ENCODE results near the gene ADCY9. TPM values are rescaled to one million over a fixed set of nuclear protein-coding genes. Genes with fewer than 3 reads are reported as not detected.

Gene ADCY9
- total RNA-seq, 1 experiment from 2014 or later, result 11.5 TPM

DNA sequence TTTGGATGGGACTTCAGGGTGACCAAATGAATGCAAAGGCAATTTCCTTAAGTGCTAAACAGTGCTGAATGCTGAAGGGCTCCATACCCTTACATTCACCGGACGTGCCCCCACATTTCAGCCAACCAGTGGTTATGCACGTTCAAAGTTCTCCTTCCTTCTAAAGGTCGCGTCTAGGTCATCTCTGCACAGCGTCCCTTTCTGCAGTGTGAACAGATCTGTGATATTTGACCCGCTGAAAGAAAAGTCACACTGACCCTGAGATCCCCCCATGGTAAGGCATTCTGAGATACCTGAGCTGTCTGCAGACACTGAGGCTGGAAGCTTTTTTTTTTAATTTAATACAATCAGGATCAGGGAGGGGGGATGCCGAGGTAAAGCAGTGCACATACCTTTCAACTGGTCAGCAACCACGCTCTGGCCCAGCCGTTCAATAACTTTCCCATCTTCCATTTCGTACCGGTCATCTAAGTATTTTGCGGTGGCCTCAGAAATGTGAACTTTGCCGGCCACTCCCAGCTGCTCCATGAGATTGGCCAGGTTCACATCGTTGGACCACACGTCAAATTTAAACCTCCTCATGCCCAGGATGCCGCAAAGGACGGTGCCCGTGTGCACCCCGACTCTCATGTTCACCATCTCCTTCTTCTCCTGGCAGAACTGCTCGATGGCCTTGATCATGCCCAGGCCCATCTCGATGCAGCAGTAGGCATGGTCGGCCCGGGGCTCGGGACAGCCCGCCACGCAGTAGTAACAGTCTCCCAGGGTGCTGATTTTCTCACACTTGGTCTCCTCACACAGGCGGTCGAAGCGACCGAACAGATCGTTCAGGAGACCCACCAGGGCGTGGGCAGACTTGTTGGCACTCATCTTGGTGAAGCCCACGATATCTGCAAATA, 2.6 kb downstream of the ADCY9 start:
- no peak for DNase-seq (ENCODE audit: low spot score)
- ChIA-PET POLR2A (interaction anchor here (2.3 kb wide), 1 partner anchor 140 kb away, joined by 9 read pairs; no protein-coding TSS in a partner anchor), CTCF (interaction anchor here (1.1 to 3.3 kb wide), 3 partner anchors 18 to 140 kb away, joined by 3 to 32 read pairs (median 6); no protein-coding TSS in a partner anchor)
- Mint-ChIP-seq H3K36me3 (peaks cover 3% of the 10 kb centered on the region; the same call in 1 of the 2 replicates), H3K27me3 (ENCODE audit: low read depth) (peaks cover 22% of the 10 kb centered on the region), H3K4me1 (peaks cover 48% of the 10 kb centered on the region), H3K27ac (no peak overlapping the region), H3K9me3 (no peaks in the 10 kb centered on the region), H3K4me3 (peak overlapping the region; percentile 72)
- ATAC-seq, result no peak
- no peak for TF ChIP-seq GABPB1 (CRISPR knock-in tag; IDR thresholded peaks at IDR 0.05)

- TF ChIP-seq AR (CRISPR knock-in tag; IDR thresholded peaks at IDR 0.05), result no peak
- TF ChIP-seq, protein P1, sequence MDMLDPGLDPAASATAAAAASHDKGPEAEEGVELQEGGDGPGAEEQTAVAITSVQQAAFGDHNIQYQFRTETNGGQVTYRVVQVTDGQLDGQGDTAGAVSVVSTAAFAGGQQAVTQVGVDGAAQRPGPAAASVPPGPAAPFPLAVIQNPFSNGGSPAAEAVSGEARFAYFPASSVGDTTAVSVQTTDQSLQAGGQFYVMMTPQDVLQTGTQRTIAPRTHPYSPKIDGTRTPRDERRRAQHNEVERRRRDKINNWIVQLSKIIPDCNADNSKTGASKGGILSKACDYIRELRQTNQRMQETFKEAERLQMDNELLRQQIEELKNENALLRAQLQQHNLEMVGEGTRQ (CRISPR knock-in tag; IDR thresholded peaks at IDR 0.05), result no peak
- TF ChIP-seq HMGA2 (CRISPR knock-in tag; IDR thresholded peaks at IDR 0.05), result no peak
- TF ChIP-seq NFE2L1 (CRISPR knock-in tag; IDR thresholded peaks at IDR 0.05), result no peak
- ChIA-PET POLR2A (interaction anchor here (0.7 to 0.9 kb wide), 3 partner anchors 14 to 278 kb away, joined by 3 to 5 read pairs (median 3); no protein-coding TSS in a partner anchor), CTCF (interaction anchor here (0.5 to 2.1 kb wide), 4 partner anchors 17 to 142 kb away, joined by 3 to 9 read pairs (median 6); no protein-coding TSS in a partner anchor)
- Mint-ChIP-seq H3K27ac (no peak overlapping the region), H3K4me3 (peak overlapping the region; percentile 1; the same call in 1 of the 2 replicates), H3K36me3 (peaks cover 3% of the 10 kb centered on the region; the same call in 1 of the 2 replicates), H3K27me3 (ENCODE audit: low read depth) (peaks cover 17% of the 10 kb centered on the region), H3K9me3 (no peaks in the 10 kb centered on the region), H3K4me1 (peaks cover 45% of the 10 kb centered on the region)
- no peak for ATAC-seq
- DNase-seq (ENCODE audit: low spot score), result no peak
Observed at GRCh38 chr16:4111748-4112696, 4.2 kb downstream of the ADCY9 start.

DNA sequence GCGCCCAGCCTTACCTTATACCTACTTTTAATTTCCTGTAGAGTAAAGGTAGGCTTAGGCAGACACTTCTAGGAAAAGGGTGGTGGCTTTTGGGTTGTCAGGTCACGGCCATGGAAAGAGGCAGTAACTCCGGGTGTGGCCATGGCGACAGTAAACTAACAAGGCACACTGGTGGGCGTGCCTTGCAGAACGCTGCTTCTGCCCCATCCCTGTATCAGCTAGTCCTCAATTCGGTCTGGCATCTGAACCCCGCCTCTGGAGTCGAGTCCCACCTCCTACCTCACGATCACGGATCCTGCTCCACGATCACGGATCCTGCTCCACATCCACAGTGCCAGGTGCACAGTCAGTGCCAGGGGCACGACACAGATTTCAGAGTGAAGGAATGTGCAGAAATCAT, 5.6 kb downstream of the ADCY9 start:
- peaks cover 43% of the 10 kb centered on the region for H3K4me1 Mint-ChIP-seq
- ChIA-PET CTCF (interaction anchor here (2.1 kb wide), 1 partner anchor 143 kb away, joined by 9 read pairs; no protein-coding TSS in a partner anchor), POLR2A (interaction anchor here (0.7 kb wide), 1 partner anchor 205 kb away, joined by 3 read pairs; the partner anchor contains the start of gene GLIS2)
- peaks cover 3% of the 10 kb centered on the region; the same call in 1 of the 2 replicates for H3K36me3 Mint-ChIP-seq
- peaks cover 13% of the 10 kb centered on the region for H3K27me3 Mint-ChIP-seq (ENCODE audit: low read depth)
- DNase-seq (ENCODE audit: low spot score) (no peak), ATAC-seq (peak; percentile 11; the same call in 1 of the 2 replicates)
- TF ChIP-seq SMAD4 (CRISPR knock-in tag; IDR thresholded peaks at IDR 0.05) (no peak), OVOL2 (CRISPR knock-in tag; IDR thresholded peaks at IDR 0.05; ENCODE audit: borderline replicate concordance) (no peak), AR (CRISPR knock-in tag; IDR thresholded peaks at IDR 0.05) (no peak), CREB1 (CRISPR knock-in tag; IDR thresholded peaks at IDR 0.05) (no peak), NFE2L1 (CRISPR knock-in tag; IDR thresholded peaks at IDR 0.05) (no peak), CREM (CRISPR knock-in tag; IDR thresholded peaks at IDR 0.05) (no peak)
- TF ChIP-seq, protein P2, sequence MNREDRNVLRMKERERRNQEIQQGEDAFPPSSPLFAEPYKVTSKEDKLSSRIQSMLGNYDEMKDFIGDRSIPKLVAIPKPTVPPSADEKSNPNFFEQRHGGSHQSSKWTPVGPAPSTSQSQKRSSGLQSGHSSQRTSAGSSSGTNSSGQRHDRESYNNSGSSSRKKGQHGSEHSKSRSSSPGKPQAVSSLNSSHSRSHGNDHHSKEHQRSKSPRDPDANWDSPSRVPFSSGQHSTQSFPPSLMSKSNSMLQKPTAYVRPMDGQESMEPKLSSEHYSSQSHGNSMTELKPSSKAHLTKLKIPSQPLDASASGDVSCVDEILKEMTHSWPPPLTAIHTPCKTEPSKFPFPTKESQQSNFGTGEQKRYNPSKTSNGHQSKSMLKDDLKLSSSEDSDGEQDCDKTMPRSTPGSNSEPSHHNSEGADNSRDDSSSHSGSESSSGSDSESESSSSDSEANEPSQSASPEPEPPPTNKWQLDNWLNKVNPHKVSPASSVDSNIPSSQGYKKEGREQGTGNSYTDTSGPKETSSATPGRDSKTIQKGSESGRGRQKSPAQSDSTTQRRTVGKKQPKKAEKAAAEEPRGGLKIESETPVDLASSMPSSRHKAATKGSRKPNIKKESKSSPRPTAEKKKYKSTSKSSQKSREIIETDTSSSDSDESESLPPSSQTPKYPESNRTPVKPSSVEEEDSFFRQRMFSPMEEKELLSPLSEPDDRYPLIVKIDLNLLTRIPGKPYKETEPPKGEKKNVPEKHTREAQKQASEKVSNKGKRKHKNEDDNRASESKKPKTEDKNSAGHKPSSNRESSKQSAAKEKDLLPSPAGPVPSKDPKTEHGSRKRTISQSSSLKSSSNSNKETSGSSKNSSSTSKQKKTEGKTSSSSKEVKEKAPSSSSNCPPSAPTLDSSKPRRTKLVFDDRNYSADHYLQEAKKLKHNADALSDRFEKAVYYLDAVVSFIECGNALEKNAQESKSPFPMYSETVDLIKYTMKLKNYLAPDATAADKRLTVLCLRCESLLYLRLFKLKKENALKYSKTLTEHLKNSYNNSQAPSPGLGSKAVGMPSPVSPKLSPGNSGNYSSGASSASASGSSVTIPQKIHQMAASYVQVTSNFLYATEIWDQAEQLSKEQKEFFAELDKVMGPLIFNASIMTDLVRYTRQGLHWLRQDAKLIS (CRISPR knock-in tag; IDR thresholded peaks at IDR 0.05; ENCODE audit: borderline replicate concordance), result no peak
- H3K27ac Mint-ChIP-seq, result no peak overlapping the region
- H3K9me3 Mint-ChIP-seq, result no peaks in the 10 kb centered on the region
- no peak overlapping the region for H3K4me3 Mint-ChIP-seq
